Kidney tubule cell (primary cell): ENCODE measurements around the gene PTPRD.

Experiments
- DNase-seq: peaks from one replicate; pipeline ENCODE4 v3.0.0-alpha.2; 2018; ENCODE audit warnings: low spot score

The PTPRD gene

DNA sequence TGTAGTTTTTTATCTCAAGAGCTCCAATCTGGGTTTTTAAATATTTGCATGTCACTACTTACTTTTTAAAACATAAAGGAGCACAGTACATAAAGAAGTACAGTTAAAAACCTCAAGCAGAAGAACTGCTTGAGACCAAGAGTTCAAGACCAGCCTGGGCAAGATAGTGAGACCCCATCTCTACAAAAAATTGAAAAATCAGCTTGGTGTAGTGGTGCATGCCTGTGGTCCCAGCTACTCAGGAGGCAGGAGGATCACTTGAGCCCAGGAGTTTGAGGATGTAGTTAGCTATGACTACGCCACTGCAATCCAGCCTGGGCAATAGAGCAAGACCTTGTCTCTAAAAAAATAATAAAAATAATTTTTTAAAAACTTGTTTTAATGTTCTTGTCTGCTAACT, 1840.5 kb downstream of the PTPRD start:
- DNase-seq = no peak

DNA sequence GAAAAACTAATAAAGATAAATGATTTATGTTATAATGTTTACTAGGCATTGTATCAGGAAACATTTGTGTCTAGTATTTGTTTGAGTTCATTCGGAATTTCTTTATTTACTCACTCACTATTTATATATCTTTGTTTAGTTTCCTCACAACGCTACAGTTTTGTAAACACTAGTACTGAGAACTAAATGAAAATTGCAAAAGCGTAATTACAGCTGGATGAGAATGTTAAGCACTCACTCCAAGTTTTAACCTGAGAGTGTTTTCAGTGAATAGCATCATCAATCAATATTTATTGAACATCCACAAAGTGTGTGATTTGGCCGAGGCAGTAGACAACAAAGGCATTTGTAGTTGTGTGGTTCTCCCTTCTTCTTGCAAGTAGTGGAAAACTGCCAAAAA, 1843.6 kb downstream of the PTPRD start:
- DNase-seq = no peak

DNA sequence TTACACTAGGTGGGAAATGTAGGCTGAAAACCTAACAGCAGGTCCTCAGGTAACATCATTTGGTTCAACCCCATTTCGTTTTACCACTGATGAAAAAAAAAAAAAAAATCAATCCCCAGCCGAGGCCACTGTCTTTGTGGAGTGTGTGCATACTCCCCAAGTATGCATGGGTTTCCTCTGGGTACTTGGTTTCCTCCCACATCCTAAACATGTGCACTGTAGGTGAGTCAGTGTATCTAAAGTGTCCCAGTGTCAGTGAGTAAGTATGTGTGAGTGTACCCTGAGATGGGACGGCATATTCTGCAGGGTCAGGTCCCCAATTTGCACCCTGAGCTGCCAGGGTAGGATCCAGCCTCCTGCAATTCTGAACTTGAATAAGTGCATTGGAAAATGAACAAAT, 1846.7 kb downstream of the PTPRD start:
- DNase-seq = no peak

DNA sequence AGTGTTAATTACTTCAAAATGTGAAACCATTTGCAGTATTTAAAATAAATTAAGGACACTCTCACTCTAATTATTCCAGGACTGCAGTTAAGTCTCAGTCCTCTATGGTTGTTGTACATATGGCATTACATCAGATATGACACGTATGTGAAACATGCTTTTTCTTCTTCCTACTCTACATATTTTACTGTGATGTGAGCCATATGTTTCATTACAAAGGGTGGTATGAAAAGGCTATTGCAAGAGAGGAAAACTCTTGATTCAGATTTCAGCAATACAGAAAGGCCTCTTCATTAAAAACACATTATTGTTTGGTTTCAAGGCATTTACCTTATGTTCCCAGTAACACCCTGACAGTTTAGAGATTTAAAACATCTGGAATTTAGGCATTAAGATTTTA, 1848.8 kb downstream of the PTPRD start:
- no peak for DNase-seq

DNA sequence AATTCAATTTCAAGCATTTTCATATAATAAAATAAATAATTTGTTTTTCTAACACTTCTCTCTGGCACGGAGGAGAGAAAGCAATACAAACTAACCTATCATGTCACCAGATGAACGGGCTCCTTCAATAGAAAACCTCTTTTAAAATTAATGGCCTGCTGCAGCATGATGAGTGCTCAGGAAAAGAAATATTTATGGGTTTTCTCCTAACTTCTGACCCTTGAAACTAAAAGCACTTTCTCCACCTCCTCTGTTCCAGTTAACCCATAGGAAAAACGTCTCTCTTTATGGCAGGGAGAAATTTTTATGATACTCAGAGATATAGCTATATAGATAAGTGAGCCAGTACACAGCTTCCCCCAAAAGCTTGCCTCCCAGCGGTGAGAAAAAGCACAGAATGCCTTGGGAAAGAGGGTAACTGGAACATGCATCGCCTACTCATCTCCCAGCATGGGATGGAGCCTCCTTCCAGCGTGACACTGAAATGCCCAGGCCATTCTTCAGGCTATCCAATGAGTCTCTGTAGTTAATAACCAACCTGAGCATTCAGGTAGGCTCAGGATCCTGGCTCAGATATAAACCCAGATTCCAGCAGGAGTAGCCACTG, 1850.2 kb downstream of the PTPRD start:
- peak; percentile 52 for DNase-seq

DNA sequence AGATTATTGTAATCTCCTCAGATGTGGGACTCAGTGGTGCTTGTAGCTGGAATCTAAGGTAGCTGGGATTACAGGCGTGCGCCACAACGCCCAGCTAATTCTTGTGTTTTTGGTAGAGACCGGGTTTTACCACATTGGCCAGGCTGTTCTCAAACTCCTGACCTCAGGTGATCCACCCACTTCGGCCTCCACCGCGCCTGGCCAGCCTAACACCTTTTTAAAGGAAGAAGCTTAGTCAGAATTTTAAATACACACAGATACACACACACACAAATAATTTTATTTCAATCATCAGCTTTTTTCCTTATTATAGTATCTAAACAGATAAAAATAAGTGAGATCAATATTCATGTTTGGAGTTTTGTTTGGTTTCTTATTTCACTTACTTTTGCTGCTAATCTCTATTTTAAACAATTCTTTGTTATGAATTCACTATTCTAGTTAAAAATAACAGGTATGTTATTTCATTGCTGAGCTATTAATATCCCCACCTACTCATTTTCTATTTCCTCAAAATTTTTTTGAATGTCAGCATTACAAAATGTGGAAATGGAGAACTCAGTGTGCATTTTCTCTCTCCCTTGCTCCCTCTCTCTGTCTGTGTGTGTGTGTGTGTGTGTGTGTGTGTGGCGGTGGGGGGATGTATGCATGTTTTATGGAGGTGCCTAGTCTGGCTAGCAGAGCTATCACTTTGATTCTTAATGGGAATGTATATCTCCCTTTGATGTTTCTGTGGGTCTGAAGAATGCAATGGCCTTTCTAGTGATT, 1852.6 kb downstream of the PTPRD start:
- no peak for DNase-seq

DNA sequence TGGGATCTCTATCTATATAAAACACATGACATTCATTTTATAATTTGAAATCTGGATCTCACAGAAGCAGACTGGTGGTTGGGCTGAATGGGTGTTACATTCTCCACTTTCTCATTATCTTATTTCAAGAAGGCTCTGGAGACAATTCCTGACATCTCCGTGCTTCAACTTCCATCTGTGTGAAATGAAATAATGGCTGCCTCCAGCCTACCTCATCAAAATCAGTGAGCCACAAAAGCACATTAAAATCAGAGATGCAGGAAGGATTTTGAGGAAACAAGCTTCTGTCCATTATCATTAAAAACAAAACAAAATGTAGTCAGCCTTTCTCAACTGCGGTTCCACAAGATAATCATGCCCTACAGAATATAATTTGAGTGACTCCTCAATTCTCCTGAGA, 1854.9 kb downstream of the PTPRD start:
- DNase-seq = no peak

DNA sequence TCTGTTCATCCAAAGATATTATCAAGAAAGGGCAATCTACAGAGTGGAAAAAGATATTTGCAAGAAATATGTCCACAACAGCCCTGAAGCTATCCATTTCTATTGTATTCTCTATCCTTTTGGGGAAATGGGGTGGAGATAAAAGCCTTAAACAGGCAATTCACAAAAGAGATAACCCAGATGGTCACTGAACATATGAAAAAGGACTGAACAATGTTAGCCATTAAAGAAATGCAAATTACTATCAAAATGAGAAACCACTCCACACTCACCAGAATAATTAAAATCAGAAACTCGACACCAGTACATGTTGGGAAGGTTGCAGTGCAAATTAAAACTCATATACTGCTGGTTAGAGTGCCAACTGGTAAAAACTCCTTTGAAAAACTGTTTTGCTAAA, 1858.1 kb downstream of the PTPRD start:
- no peak for DNase-seq

DNA sequence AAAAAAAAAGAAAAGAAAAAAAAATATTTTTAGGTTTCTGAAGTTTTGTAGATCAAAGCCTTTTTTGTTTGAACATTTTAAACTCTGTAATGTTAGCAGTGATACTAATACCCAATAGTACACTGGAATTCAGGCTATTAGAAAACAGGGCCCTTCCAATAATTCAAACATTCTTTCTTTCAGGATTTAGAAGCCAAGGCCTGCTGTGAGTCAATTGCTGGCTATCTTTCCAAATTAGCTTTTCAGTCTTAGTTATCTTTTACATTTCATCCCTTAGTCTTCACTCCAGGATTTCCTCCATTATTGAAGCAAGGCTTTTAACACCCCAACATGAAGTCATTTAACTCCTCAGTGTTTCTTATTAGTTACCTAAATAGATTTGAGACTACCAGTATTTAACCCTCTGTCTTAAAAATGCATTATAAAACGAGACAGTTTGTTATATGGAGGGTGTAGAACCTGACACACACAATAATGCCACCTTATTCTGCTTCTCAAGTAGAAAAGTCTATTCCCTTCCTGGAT, 1861.3 kb downstream of the PTPRD start:
- no peak for DNase-seq

DNA sequence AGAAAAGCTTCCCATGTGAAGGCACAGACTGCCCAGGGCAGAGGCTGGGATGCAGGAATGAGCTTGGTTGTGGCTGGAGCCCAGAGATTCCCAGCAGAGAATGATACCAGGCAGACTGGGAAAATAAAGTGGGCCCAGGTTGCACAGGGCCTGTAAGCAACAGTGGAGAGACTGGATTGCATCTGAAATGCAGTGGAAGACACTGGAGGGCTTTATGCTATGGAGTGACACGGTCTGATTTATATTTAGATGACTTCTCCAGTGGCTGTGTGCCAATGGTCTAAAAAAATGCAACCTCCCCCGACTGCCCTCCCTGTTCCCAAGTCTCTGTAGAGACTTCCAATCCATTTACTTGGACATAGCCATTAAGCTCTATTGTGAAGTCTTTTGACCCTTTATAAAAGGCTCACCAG, 1862.2 kb downstream of the PTPRD start:
- DNase-seq = no peak

DNA sequence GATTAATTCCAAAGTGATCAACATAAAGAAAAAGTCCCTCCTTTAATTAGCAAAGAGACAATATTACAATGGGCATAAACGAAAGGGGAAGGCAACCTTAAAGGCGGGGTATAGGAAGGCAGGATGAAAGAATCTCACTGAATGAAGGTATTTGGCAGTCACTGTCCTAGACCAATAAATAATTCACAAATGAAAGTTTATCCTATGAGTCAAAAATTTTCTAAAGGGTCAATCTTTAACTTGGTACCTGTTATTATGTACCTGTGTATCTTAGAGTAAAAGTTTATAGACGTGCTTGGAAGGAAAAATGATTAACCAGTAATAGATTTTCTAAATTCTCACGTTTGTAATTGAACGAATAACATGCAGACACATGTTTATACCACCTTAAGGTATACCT, 1867.5 kb downstream of the PTPRD start:
- peak; percentile 75 for DNase-seq

DNA sequence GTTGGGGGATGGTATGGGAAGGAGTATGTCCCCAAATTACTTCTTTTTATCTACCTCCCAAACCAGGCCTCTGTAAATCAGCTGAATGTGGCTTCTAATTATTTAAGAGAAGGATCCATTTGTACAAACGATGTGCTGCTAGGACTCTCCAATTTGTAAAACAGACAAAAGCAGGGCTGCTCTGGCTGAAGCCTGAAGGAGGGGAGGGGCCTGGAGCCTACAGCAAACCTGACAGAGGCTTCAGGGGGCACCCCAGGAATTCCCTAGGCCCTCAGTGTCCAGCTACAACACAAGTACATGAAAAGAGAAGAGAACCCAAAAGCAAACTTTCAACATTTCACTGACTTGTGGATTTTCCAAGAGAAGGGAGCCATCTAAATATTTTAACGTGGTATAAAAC, 1873.9 kb downstream of the PTPRD start:
- no peak for DNase-seq

DNA sequence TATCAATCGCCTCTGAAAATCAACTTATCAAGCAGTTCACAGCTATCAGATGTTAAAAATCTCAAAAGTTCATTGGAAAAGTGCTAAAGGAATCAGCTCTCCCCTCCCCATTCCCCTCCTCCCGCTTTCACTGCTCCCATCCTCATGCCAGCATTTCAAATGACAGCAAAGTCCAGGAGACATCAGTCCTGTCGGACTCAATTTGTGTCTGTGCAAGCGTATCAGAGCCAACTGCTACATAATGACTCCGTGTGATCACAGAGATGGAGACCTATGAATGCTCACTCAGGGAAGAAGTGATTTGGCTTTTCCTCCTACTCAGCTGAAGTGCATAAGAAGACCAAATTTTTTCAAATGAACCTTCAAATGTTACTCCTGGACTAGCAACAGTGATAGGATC, 1876.0 kb downstream of the PTPRD start:
- peak; percentile 7 for DNase-seq

DNA sequence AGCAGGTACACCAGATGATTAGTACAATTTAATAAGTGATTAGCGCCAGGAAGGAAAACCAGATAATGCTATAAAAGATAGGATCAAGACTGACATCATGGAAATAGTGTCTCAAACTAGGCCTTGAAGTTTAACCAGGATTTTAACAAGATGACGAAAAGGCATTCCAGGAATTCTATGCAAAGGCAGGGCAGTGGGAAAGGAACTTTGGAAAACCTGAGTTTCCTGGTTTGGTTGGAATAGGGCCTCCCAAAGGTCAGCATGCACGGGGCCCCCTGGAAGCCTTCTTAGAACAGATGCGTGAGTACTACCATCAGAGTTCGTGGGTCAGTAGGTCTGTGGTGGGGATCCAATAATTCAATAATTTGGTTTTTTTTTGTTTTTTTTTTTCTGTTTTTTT, 1878.0 kb downstream of the PTPRD start:
- peak; percentile 93 for DNase-seq

DNA sequence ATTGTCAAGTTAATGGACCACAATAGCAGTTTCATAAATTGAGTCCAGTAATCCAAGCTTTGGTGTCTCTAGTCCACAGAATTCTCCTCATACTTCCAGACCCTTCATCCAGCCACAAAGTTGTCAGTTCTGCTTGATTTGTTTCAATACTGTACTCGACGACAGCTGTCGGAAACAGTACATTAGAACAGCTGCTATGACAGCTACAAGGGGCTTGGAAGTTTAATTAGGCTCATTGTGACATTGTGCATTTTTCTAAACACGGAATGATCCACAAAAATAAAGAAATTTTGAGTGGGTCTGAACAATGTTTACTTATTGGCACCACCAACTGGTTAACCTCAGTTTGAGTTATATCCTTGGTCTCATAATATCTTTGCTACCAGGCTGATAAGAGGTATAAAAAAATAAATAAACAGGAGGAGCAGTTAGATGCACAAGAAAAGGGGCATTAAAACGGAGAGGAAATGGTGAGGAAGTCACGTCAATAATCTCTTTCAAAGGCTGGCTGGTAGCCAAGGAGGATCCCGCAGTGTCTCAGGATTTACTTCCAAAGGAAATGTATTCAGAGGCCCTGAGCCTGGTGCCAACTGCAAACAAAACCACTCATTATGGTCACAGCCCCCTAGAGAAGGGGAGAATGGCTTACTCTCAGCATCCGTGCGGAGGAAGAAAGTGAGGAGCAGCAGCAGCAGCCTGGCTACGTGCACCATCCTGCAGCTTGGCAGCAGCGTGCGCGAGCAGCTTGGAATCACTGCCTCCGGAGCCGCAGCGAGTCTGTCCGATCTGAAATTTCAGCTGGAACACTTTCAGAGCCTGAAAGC, 1879.5 kb downstream of the PTPRD start:
- peak; percentile 51 for DNase-seq

DNA sequence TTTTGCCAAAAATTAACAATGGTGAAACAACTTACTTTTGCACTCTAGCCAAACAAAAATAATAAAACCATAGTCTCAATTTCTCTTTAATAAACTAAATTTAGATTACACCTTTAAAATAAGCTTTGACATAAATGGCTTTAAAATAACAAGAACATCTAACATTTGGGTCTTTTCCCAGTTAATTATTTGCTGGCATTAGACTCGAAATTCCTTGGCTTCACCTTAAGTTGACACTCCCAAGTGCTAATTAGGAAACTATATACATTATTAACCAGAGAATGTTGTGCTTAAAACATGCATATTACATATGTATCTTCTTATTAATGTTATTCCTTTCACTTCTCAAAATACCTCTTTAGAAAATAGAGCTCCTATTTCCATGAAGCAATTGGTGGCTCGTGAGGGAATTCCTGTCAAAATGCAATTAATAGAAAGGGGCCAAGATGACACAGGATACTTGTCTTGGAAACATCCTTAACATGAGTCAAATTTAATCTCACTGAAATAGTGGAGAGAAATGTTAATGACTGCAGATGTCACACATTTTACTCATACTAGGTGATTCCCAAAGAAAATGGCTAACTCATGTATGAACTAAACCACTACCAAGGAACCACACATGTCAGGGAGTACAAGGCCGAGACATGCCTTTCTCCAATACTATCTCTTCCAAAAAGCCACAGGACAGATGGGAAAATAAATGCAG, 1880.3 kb downstream of the PTPRD start:
- peak; percentile 78 for DNase-seq

DNA sequence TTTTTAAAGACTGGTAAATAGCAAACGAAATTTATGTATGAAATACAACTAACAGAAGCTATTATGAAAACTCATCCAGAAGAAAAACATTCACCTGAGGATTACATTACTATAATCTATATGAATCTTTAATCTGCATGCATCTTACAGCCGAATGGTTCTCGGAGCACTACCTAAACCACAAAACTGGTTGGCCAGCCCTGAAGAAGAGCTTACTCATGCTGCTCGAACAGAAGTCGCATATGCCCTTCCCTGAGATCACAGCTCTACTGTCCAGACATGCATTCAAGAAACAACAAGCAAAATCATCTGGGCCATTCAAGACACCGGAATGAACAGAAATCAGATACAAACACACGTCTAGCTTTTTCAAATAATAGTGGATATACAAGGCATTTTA, 1882.2 kb downstream of the PTPRD start:
- DNase-seq = peak; percentile 39

DNA sequence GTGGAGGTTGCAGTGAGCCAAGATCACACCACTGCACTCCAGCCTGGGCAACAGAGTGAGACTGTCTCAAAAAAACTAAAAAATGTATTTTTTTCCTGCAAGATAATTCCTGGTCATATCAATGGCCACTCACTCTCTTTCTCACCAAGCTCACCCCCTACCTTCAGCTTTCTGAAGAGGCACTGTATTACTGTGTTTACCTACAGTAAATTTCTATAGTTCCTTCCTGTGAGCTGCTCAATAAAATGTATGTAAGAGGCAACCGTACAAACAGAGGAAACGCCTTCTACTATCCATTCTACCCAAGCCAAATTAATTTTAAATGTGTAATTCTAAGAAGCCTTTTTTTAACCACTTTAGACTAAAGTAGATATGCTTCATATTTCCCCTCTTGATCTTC, 1883.9 kb downstream of the PTPRD start:
- DNase-seq = no peak

DNA sequence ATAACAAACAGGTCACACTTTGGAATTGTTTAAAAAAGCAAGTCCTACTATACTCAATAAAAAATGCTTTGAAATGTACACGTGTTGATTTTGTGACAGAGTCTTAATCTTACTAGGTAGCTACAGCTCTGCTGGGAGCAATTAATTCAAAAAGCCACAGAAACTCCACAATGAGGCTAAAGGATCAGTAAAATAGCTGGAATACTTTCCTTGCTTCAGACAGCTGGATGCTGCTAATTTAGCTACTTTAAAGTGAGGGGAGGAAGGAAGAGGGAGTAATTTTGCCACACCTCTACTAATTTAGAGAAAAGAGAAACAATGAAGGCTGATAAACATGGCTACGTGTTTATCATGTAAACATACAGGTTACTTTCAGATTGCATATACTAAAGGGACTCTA, 1885.6 kb downstream of the PTPRD start:
- no peak for DNase-seq

DNA sequence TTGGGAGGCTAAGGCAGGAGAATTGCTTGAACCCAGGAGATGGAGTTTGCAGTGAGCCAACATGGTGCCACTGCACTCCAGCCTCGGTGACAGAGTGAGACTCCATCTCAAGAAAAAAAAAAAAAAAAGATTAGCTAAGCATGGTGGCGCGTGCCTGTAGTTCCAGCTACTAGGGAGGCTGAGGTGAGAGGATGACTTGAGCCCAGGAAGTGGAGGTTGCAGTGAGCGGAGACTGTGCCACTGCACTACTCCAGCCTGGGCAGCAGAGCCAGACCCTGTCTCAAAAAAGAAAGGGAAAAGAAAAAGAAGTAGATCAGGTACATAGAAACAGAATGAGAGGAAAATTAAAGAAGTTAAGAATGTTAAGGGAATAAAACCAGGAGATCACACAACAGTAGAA, 1886.1 kb downstream of the PTPRD start:
- DNase-seq = no peak

DNA sequence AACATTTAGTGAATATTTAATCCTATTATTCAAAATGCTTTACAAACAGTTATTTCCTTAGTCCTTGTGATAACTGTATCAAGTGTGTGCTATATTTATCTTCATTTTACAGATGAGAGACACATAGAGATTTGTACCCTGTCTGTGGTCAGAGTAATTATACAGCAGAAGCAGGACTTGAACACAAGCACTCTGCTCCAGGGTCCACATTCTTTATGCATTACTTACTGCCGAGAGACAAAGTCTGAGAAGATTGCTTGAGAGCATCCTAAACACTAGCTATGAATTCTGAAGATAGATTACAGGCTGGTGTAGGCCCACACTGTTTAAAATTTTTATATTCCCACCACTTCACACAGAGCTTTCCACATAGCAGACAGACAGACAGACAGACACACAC, 1887.2 kb downstream of the PTPRD start:
- DNase-seq = peak; percentile 33
